Medulla oblongata (tissue), 1 donor: ENCODE data around the gene GNGT2.
A peak's percentile ranks its signal among the peaks of the same experiment; 100 is the strongest.

Experiments used
- DNase-seq: peaks from one replicate; pipeline ENCODE4 v3.0.0-alpha.2; 2015; ENCODE audit errors: extremely low spot score

Gene GNGT2

GRCh38 chr17:49229076-49229804 is 18.9 kb upstream of the GNGT2 start:
- DNase-seq, result no peak

GRCh38 chr17:49227436-49228261 is 17.3 kb upstream of the GNGT2 start:
- DNase-seq, result peak; percentile 79

- DNase-seq, result no peak
Measured at GRCh38 chr17:49226771-49227435, 16.5 kb upstream of the GNGT2 start.

GRCh38 chr17:49225554-49226236 is 15.3 kb upstream of the GNGT2 start:
- DNase-seq, result no peak

GRCh38 chr17:49224997-49225337 is 14.6 kb upstream of the GNGT2 start:
- DNase-seq, result no peak

GRCh38 chr17:49224198-49224996 is 14.0 kb upstream of the GNGT2 start:
- DNase-seq, result no peak

- DNase-seq, result peak; percentile 45
Measured at GRCh38 chr17:49223517-49224197, 13.3 kb upstream of the GNGT2 start.

GRCh38 chr17:49223168-49223516 is 12.8 kb upstream of the GNGT2 start:
- no peak for DNase-seq

GRCh38 chr17:49219987-49220386 is 9.6 kb upstream of the GNGT2 start:
- no peak for DNase-seq

- peak; percentile 50 for DNase-seq
Measured at GRCh38 chr17:49218941-49219913, 8.9 kb upstream of the GNGT2 start.

GRCh38 chr17:49217651-49218413 is 7.5 kb upstream of the GNGT2 start:
- DNase-seq, result peak; percentile 82

GRCh38 chr17:49216953-49217650 is 6.7 kb upstream of the GNGT2 start:
- DNase-seq, result peak; percentile 77

GRCh38 chr17:49216482-49216881 is 6.1 kb upstream of the GNGT2 start:
- DNase-seq, result no peak

GRCh38 chr17:49214676-49215360 is 4.4 kb upstream of the GNGT2 start:
- peak; percentile 37 for DNase-seq

GRCh38 chr17:49213847-49214246 is 3.5 kb upstream of the GNGT2 start:
- no peak for DNase-seq

GRCh38 chr17:49213399-49213798 is 3.0 kb upstream of the GNGT2 start:
- DNase-seq, result no peak

GRCh38 chr17:49209061-49209571 is 1.3 kb downstream of the GNGT2 start:
- DNase-seq, result no peak
